OCI-LY1 (cell line): ENCODE data around the gene CREB5.

Experiments used
- H2AFZ ChIP-seq: fragments of 200-600 bp; sonication (generic), shearing (Covaris generic); 2 replicates; pipeline ENCODE4 v1.6.0; 2014; ENCODE audit warnings: antibody characterized with exemption, mild to moderate bottlenecking, low read length
- H3F3A ChIP-seq: fragments of 200-600 bp; sonication (generic), shearing (Covaris generic); 2 replicates; pipeline ENCODE4 v1.6.0; 2014; ENCODE audit warnings: mild to moderate bottlenecking, antibody characterized with exemption, low read length, moderate library complexity; ENCODE audit not compliant: insufficient read depth
- H3K27ac ChIP-seq: fragments of 200-600 bp; sonication (generic); 2 replicates; pipeline ENCODE4 v1.5.1; 2014; ENCODE audit warnings: low read length, mixed run types, mild to moderate bottlenecking, low read depth; ENCODE audit not compliant: poor library complexity, severe bottlenecking
- H3K27me3 ChIP-seq: fragments of 200-600 bp; sonication (generic); 2 replicates; pipeline ENCODE4 v1.6.0; 2014; ENCODE audit warnings: antibody characterized with exemption, mild to moderate bottlenecking, low read length, moderate library complexity; ENCODE audit not compliant: insufficient read depth
- H3K36me3 ChIP-seq: fragments of 200-600 bp; sonication (generic); 2 replicates; pipeline ENCODE4 v1.6.1; 2014; ENCODE audit warnings: mild to moderate bottlenecking, antibody characterized with exemption, low read length, moderate library complexity, mixed read lengths; ENCODE audit not compliant: insufficient read depth
- H3K4me1 ChIP-seq: fragments of 200-600 bp; sonication (generic); 2 replicates; pipeline ENCODE4 v1.5.1; 2014; ENCODE audit warnings: mild to moderate bottlenecking, low read length, moderate library complexity; ENCODE audit not compliant: insufficient read depth, severe bottlenecking
- H3K4me2 ChIP-seq: fragments of 200-600 bp; sonication (generic), shearing (Covaris generic); 2 replicates; pipeline ENCODE4 v1.6.1; 2014; ENCODE audit warnings: low read length
- H3K4me3 ChIP-seq: fragments of 200-600 bp; sonication (generic); 2 replicates; pipeline ENCODE4 v1.5.1; 2014; ENCODE audit warnings: low read length, low read depth, mild to moderate bottlenecking, mixed read lengths; ENCODE audit not compliant: poor library complexity, severe bottlenecking
- H3K79me2 ChIP-seq: fragments of 200-600 bp; shearing (Covaris generic); 2 replicates; pipeline ENCODE4 v1.6.1; 2016; ENCODE audit warnings: mixed run types, low read length, mixed read lengths; ENCODE audit not compliant: insufficient read depth
- H3K9ac ChIP-seq: fragments of 200-600 bp; sonication (generic), shearing (Covaris generic); 2 replicates; pipeline ENCODE4 v1.6.1; 2014; ENCODE audit warnings: mild to moderate bottlenecking, low read length, mixed read lengths
- H3K9me2 ChIP-seq: fragments of 200-600 bp; sonication (generic), shearing (Covaris generic); 2 replicates; pipeline ENCODE4 v1.6.1; 2014; ENCODE audit warnings: low read depth, mild to moderate bottlenecking, low read length, mixed read lengths
- H3K9me3 ChIP-seq: fragments of 200-600 bp; shearing (Covaris generic); 2 replicates; pipeline ENCODE4 v1.6.1; 2014; ENCODE audit warnings: low read length, mixed read lengths
- H4K20me1 ChIP-seq: fragments of 200-600 bp; sonication (generic), shearing (Covaris generic); 2 replicates; pipeline ENCODE4 v1.6.0; 2016; ENCODE audit warnings: mild to moderate bottlenecking, low read length; ENCODE audit not compliant: insufficient read depth
- CTCF ChIP-seq: fragments of 200-600 bp; sonication (generic), shearing (Covaris generic); IDR thresholded peaks from 2 replicates; pipeline ENCODE4 v1.5.1; 2017; ENCODE audit warnings: mild to moderate bottlenecking, antibody characterized with exemption, low read length, moderate library complexity, mixed read lengths
- EZH2 ChIP-seq: fragments of 200-600 bp; sonication (generic), shearing (Covaris generic); IDR thresholded peaks from 2 replicates; pipeline ENCODE4 v1.8.0; 2017; ENCODE audit warnings: borderline replicate concordance, mixed run types, mild to moderate bottlenecking, antibody characterized with exemption, low read length, moderate library complexity, mixed read lengths

CREB5 gene

GRCh38 chr7:28627896-28628295, 215.6 kb downstream of the CREB5 start:
- no peaks in the 10 kb centered on the region for H4K20me1 ChIP-seq
- no peaks in the 10 kb centered on the region for H3K27me3 ChIP-seq
- TF ChIP-seq EZH2 (no peak), CTCF (no peak)
- no peak overlapping the region for H2AFZ ChIP-seq
- peaks cover 2% of the 10 kb centered on the region; the same call in 1 of the 2 replicates for H3K36me3 ChIP-seq
- no peak overlapping the region for H3K4me3 ChIP-seq
- H3F3A ChIP-seq = no peaks in the 10 kb centered on the region
- no peak overlapping the region for H3K4me2 ChIP-seq
- H3K27ac ChIP-seq = no peak overlapping the region
- no peaks in the 10 kb centered on the region for H3K9me3 ChIP-seq
- peaks cover 10% of the 10 kb centered on the region for H3K4me1 ChIP-seq
- no peaks in the 10 kb centered on the region for H3K79me2 ChIP-seq
- H3K9me2 ChIP-seq = no peaks in the 10 kb centered on the region
- no peak overlapping the region for H3K9ac ChIP-seq

GRCh38 chr7:28629216-28629842, 217.0 kb downstream of the CREB5 start:
- Histone ChIP-seq H3K79me2 (no peaks in the 10 kb centered on the region), H3K9me2 (no peaks in the 10 kb centered on the region), H2AFZ (no peak overlapping the region), H3K9ac (no peak overlapping the region), H3K36me3 (peaks cover 8% of the 10 kb centered on the region), H3K4me3 (no peak overlapping the region), H4K20me1 (no peaks in the 10 kb centered on the region), H3K27ac (no peak overlapping the region), H3K9me3 (no peaks in the 10 kb centered on the region), H3F3A (no peaks in the 10 kb centered on the region), H3K4me1 (no peaks in the 10 kb centered on the region), H3K4me2 (no peak overlapping the region), H3K27me3 (no peaks in the 10 kb centered on the region)
- TF ChIP-seq EZH2 (no peak), CTCF (no peak)

GRCh38 chr7:28630350-28630749, 218.0 kb downstream of the CREB5 start:
- Histone ChIP-seq H3K4me3 (no peak overlapping the region), H4K20me1 (no peaks in the 10 kb centered on the region), H3K9me2 (no peaks in the 10 kb centered on the region), H2AFZ (no peak overlapping the region), H3K36me3 (peaks cover 8% of the 10 kb centered on the region), H3K9ac (no peak overlapping the region), H3F3A (no peaks in the 10 kb centered on the region), H3K27ac (no peak overlapping the region), H3K27me3 (no peaks in the 10 kb centered on the region), H3K9me3 (no peaks in the 10 kb centered on the region), H3K4me2 (no peak overlapping the region), H3K79me2 (no peaks in the 10 kb centered on the region), H3K4me1 (no peaks in the 10 kb centered on the region)
- TF ChIP-seq CTCF (no peak), EZH2 (no peak)
